GM23338 (cell line): Measurements from ENCODE around the gene AIFM2. TPM values are rescaled to one million over a fixed set of nuclear protein-coding genes. Genes with fewer than 3 reads are reported as not detected.
A peak's percentile ranks its signal among the peaks of the same experiment; 100 is the strongest.

ENCODE experiments used
- ATAC-seq: fragments of 200-7000 bp; cut with Tn5 transposase; 3 replicates; pipeline ENCODE4 v1.9.1; 2020
- DNase-seq: peaks from one replicate; pipeline ENCODE4 v3.0.0-alpha.2; 2015; ENCODE audit warnings: low spot score
- H2AFZ ChIP-seq: fragments of 200-600 bp; sonication (generic); 2 replicates; pipeline ENCODE4 v1.8.0; 2016; ENCODE audit warnings: antibody characterized with exemption, mild to moderate bottlenecking, moderate library complexity
- H3F3A ChIP-seq: fragments of 200-600 bp; sonication (generic); replicated peaks from 2 replicates; pipeline ENCODE4 v1.8.0; 2017; ENCODE audit warnings: antibody characterized with exemption, mixed run types, low read depth
- H3K27ac ChIP-seq: fragments of 200-600 bp; sonication (generic); 2 replicates; pipeline ENCODE4 v1.6.1; 2016; ENCODE audit warnings: low read depth
- H3K27me3 ChIP-seq: fragments of 200-600 bp; sonication (generic); 2 replicates; pipeline ENCODE4 v1.8.0; 2016; ENCODE audit warnings: mild to moderate bottlenecking, mixed run types, moderate library complexity; ENCODE audit not compliant: insufficient read depth
- H3K36me3 ChIP-seq: fragments of 200-600 bp; sonication (generic); 2 replicates; pipeline ENCODE4 v1.8.0; 2016; ENCODE audit warnings: mild to moderate bottlenecking; ENCODE audit not compliant: insufficient read depth
- H3K4me1 ChIP-seq: fragments of 200-600 bp; sonication (generic); 2 replicates; pipeline ENCODE4 v1.8.0; 2016; ENCODE audit warnings: mild to moderate bottlenecking, moderate library complexity; ENCODE audit not compliant: insufficient read depth
- H3K4me2 ChIP-seq: fragments of 200-600 bp; sonication (generic); 2 replicates; pipeline ENCODE4 v1.7.1; 2017; ENCODE audit warnings: mixed run types
- H3K4me3 ChIP-seq: fragments of 200-600 bp; sonication (generic); 2 replicates; pipeline ENCODE4 v1.6.1; 2016; ENCODE audit warnings: mixed run types
- H3K79me2 ChIP-seq: fragments of 200-600 bp; sonication (generic); replicated peaks from 2 replicates; pipeline ENCODE4 v1.8.0; 2017; ENCODE audit warnings: mild to moderate bottlenecking; ENCODE audit not compliant: insufficient read depth
- H3K9me2 ChIP-seq: fragments of 200-600 bp; sonication (generic); 2 replicates; pipeline ENCODE4 v1.8.0; 2017; ENCODE audit not compliant: insufficient read depth
- H4K20me1 ChIP-seq: fragments of 200-600 bp; sonication (generic); replicated peaks from 2 replicates; pipeline ENCODE4 v1.8.0; 2017; ENCODE audit warnings: mild to moderate bottlenecking; ENCODE audit not compliant: insufficient read depth
- H3K27ac Mint-ChIP-seq: 2 replicates; pipeline ENCODE4 v1.8.0; 2020; ENCODE audit warnings: inconsistent platforms, mild to moderate bottlenecking, moderate library complexity, mixed read lengths
- H3K27me3 Mint-ChIP-seq: 3 replicates; pipeline ENCODE4 v1.8.0; 2022; ENCODE audit warnings: low read depth, mild to moderate bottlenecking, moderate library complexity, mixed read lengths, inconsistent platforms; ENCODE audit not compliant: insufficient read depth, poor library complexity
- H3K36me3 Mint-ChIP-seq: 3 replicates; pipeline ENCODE4 v1.8.0; 2021; ENCODE audit warnings: low read depth, mild to moderate bottlenecking, inconsistent platforms, moderate library complexity, mixed read lengths
- H3K4me1 Mint-ChIP-seq: 3 replicates; pipeline ENCODE4 v1.8.0; 2020; ENCODE audit warnings: mild to moderate bottlenecking, inconsistent platforms, mixed read lengths
- H3K4me3 Mint-ChIP-seq: 3 replicates; pipeline ENCODE4 v1.8.0; 2021; ENCODE audit warnings: moderate library complexity, mild to moderate bottlenecking, inconsistent platforms, mixed read lengths
- H3K9me3 Mint-ChIP-seq: 3 replicates; pipeline ENCODE4 v1.8.0; 2020; ENCODE audit warnings: moderate library complexity, mild to moderate bottlenecking, inconsistent platforms, mixed read lengths
- CREB1 ChIP-seq: fragments of 250-450 bp; sonication (Bioruptor Pico); IDR thresholded peaks from 2 replicates; pipeline ENCODE4 v1.5.0; 2020; ENCODE audit warnings: low read depth, mild to moderate bottlenecking, moderate library complexity
- CTCF ChIP-seq, 2 experiments: fragments of 200-600 bp in 1 of 2; sonication (generic) in 1 of 2; conservative IDR thresholded peaks; 2 replicates each; pipeline versions ENCODE4 v1.5.1 to v1.6.1; 2016 to 2017; ENCODE audit warnings: antibody characterized with exemption in 2 of 2, low read depth in 2 of 2, mild to moderate bottlenecking in 2 of 2, moderate library complexity in 1 of 2
- EZH2phosphoT487 ChIP-seq: fragments of 200-600 bp; sonication (generic); IDR thresholded peaks from one replicate; pipeline ENCODE4 v1.8.1; 2018; ENCODE audit warnings: antibody characterized with exemption; ENCODE audit not compliant: unreplicated experiment
- POLR2AphosphoS5 ChIP-seq: IDR thresholded peaks from 2 replicates; pipeline ENCODE4 v1.6.1; 2016; ENCODE audit warnings: antibody characterized with exemption, low read depth
- ZNF114 ChIP-seq: fragments of 250-450 bp; sonication (Bioruptor Pico); IDR thresholded peaks from 2 replicates; pipeline ENCODE4 v1.5.0; 2020; ENCODE audit warnings: mild to moderate bottlenecking, moderate library complexity
- polyA plus RNA-seq: library from polyadenylated mRNA; unstranded; fragments of >200 nt; fragmentation: Nextera tagmentation; extraction: Ambion mirVana; gene quantifications from 2 replicates; pipeline ENCODE4 v1.2.1, GENCODE V29; 2016
- total RNA-seq: library from RNA; depleted of rRNA; stranded (reverse); fragments of >200 nt; shearing (Covaris generic); gene quantifications from 2 replicates; pipeline ENCODE4 v1.2.3, GENCODE V29; 2014

The AIFM2 gene
- total and polyA plus RNA-seq, 2 experiments from 2014 or later: 3.2 to 3.6 TPM

GRCh38 chr10:70115948-70116682 is 16.5 kb downstream of the AIFM2 start:
- Histone ChIP-seq H3K4me1 (no peaks in the 10 kb centered on the region), H3K27me3 (no peaks in the 10 kb centered on the region), H3F3A (no peaks in the 10 kb centered on the region), H4K20me1 (no peaks in the 10 kb centered on the region), H3K27ac (no peak overlapping the region), H2AFZ (no peak overlapping the region), H3K79me2 (no peaks in the 10 kb centered on the region), H3K4me3 (no peak overlapping the region), H3K4me2 (no peak overlapping the region), H3K36me3 (no peaks in the 10 kb centered on the region), H3K9me2 (no peaks in the 10 kb centered on the region)
- H3K27ac Mint-ChIP-seq: peak overlapping the region; percentile 39; the same call in 1 of the 2 replicates
- peaks cover 3% of the 10 kb centered on the region; the same call in 1 of the 3 replicates for H3K4me1 Mint-ChIP-seq
- peaks cover 18% of the 10 kb centered on the region for H3K36me3 Mint-ChIP-seq
- peaks cover 21% of the 10 kb centered on the region for H3K27me3 Mint-ChIP-seq
- peak; percentile 84 for DNase-seq
- TF ChIP-seq ZNF114 (no peak), CTCF (conservative IDR thresholded peaks at IDR 0.05; ENCODE audit: low read depth in 2 of 2) (peak; percentile 87 to 95)
- no peak overlapping the region for H3K4me3 Mint-ChIP-seq
- ATAC-seq: peak; percentile 87
- no peaks in the 10 kb centered on the region for H3K9me3 Mint-ChIP-seq

GRCh38 chr10:70114902-70115301 is 17.7 kb downstream of the AIFM2 start:
- Histone ChIP-seq H2AFZ (no peak overlapping the region), H3K36me3 (no peaks in the 10 kb centered on the region), H3K4me2 (no peak overlapping the region), H3K79me2 (no peaks in the 10 kb centered on the region), H3K27me3 (no peaks in the 10 kb centered on the region), H3F3A (no peaks in the 10 kb centered on the region), H3K9me2 (no peaks in the 10 kb centered on the region), H3K4me1 (no peaks in the 10 kb centered on the region), H3K27ac (no peak overlapping the region), H3K4me3 (no peak overlapping the region), H4K20me1 (no peaks in the 10 kb centered on the region)
- H3K27me3 Mint-ChIP-seq: peaks cover 21% of the 10 kb centered on the region
- peaks cover 18% of the 10 kb centered on the region for H3K36me3 Mint-ChIP-seq
- H3K27ac Mint-ChIP-seq: no peak overlapping the region
- TF ChIP-seq POLR2AphosphoS5 (no peak), CTCF (conservative IDR thresholded peaks at IDR 0.05; ENCODE audit: low read depth in 2 of 2) (peak; percentile 29 to 36)
- DNase-seq (peak; percentile 12), ATAC-seq (peak; percentile 43)
- peaks cover 3% of the 10 kb centered on the region; the same call in 1 of the 3 replicates for H3K4me1 Mint-ChIP-seq
- no peak overlapping the region for H3K4me3 Mint-ChIP-seq
- H3K9me3 Mint-ChIP-seq: no peaks in the 10 kb centered on the region

- H3K9me2 ChIP-seq: no peaks in the 10 kb centered on the region
- DNase-seq (no peak), ATAC-seq (no peak)
- H3K27me3 ChIP-seq: no peaks in the 10 kb centered on the region
- H3K79me2 ChIP-seq: no peaks in the 10 kb centered on the region
- no peaks in the 10 kb centered on the region for H4K20me1 ChIP-seq
- H2AFZ ChIP-seq: no peak overlapping the region
- no peak overlapping the region for H3K4me3 ChIP-seq
- no peak overlapping the region for H3K4me2 ChIP-seq
- Mint-ChIP-seq H3K27ac (no peak overlapping the region), H3K36me3 (peaks cover 18% of the 10 kb centered on the region), H3K9me3 (no peaks in the 10 kb centered on the region), H3K27me3 (peaks cover 15% of the 10 kb centered on the region), H3K4me1 (peaks cover 5% of the 10 kb centered on the region; the same call in 2 of the 3 replicates), H3K4me3 (no peak overlapping the region)
- no peak overlapping the region for H3K27ac ChIP-seq
- H3K36me3 ChIP-seq: no peaks in the 10 kb centered on the region
- H3F3A ChIP-seq: no peaks in the 10 kb centered on the region
- H3K4me1 ChIP-seq: no peaks in the 10 kb centered on the region
- TF ChIP-seq EZH2phosphoT487: no peak
- TF ChIP-seq CREB1 (CRISPR knock-in tag): no peak
Observed at GRCh38 chr10:70112071-70112470, 20.6 kb downstream of the AIFM2 start.
